SK-N-SH treated with all-trans-retinoic acid at 6 μM for 48 hours (cell line): ENCODE results near the gene SBNO1.

Experiments
- ARNTL ChIP-seq: fragments of 450-650 bp; formaldehyde crosslinking; IDR thresholded peaks from 2 replicates; pipeline ENCODE4 v1.5.0; 2020; ENCODE audit warnings: low read depth, mild to moderate bottlenecking, moderate library complexity, borderline replicate concordance
- BACH2 ChIP-seq: fragments of 250-450 bp; sonication (Bioruptor Pico); IDR thresholded peaks from 2 replicates; pipeline ENCODE4 v1.9.0; 2021; ENCODE audit warnings: mild to moderate bottlenecking, borderline replicate concordance
- RARB ChIP-seq: fragments of 250-450 bp; sonication (Bioruptor Pico); IDR thresholded peaks from 2 replicates; pipeline ENCODE4 v1.8.0; 2021; ENCODE audit warnings: mild to moderate bottlenecking, moderate library complexity
- SNAI2 ChIP-seq: fragments of 250-450 bp; sonication (Bioruptor Pico); IDR thresholded peaks from 2 replicates; pipeline ENCODE4 v1.5.0; 2020; ENCODE audit warnings: mild to moderate bottlenecking, moderate library complexity
- TOX ChIP-seq: fragments of 250-450 bp; sonication (Bioruptor Pico); IDR thresholded peaks from 2 replicates; pipeline ENCODE4 v1.8.0; 2021; ENCODE audit warnings: mild to moderate bottlenecking, moderate library complexity, borderline replicate concordance
- ZFP3 ChIP-seq: fragments of 250-450 bp; sonication (Bioruptor Pico); IDR thresholded peaks from 2 replicates; pipeline ENCODE4 v1.5.0; 2020; ENCODE audit warnings: mild to moderate bottlenecking, moderate library complexity
- ZFP30 ChIP-seq: fragments of 450-650 bp; formaldehyde crosslinking; IDR thresholded peaks from 2 replicates; pipeline ENCODE4 v1.5.0; 2022; ENCODE audit warnings: mild to moderate bottlenecking, moderate library complexity
- ZNF70 ChIP-seq: fragments of 450-650 bp; formaldehyde crosslinking; IDR thresholded peaks from 2 replicates; pipeline ENCODE4 v1.5.0; 2020; ENCODE audit warnings: mild to moderate bottlenecking, moderate library complexity
- ZNF8 ChIP-seq: fragments of 450-650 bp; formaldehyde crosslinking; IDR thresholded peaks from 2 replicates; pipeline ENCODE4 v1.5.0; 2020; ENCODE audit warnings: mild to moderate bottlenecking, moderate library complexity
- TF ChIP-seq, protein P1 (sequence below): fragments of 250-450 bp; sonication (Bioruptor Pico); IDR thresholded peaks from 2 replicates; pipeline ENCODE4 v1.8.0; 2020; ENCODE audit warnings: mild to moderate bottlenecking, moderate library complexity, borderline replicate concordance

DNA sequence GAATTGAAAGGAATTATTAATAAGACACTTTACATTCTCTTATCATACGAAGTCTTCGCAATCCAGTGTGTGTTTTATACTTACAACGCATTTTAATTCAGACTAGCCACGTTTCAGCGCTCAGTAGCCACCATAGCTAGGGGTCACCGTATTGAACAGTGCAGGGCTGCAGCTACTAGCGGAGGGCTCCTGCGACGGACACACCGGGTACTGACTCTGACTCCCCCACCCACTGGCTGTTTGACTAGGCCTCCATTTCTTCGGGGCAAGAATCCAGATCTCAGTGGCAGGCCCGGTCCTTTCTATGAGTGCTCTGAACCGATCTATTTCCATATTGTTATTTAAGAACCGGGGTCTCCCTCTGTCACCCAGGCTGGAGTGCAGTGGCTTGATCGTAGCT is 91.5 kb downstream of the SBNO1 start:
- no peak for TF ChIP-seq ZFP30
- no peak for TF ChIP-seq ZNF8 (CRISPR knock-in tag)
- no peak for TF ChIP-seq SNAI2 (CRISPR knock-in tag)
- TF ChIP-seq, protein P1, sequence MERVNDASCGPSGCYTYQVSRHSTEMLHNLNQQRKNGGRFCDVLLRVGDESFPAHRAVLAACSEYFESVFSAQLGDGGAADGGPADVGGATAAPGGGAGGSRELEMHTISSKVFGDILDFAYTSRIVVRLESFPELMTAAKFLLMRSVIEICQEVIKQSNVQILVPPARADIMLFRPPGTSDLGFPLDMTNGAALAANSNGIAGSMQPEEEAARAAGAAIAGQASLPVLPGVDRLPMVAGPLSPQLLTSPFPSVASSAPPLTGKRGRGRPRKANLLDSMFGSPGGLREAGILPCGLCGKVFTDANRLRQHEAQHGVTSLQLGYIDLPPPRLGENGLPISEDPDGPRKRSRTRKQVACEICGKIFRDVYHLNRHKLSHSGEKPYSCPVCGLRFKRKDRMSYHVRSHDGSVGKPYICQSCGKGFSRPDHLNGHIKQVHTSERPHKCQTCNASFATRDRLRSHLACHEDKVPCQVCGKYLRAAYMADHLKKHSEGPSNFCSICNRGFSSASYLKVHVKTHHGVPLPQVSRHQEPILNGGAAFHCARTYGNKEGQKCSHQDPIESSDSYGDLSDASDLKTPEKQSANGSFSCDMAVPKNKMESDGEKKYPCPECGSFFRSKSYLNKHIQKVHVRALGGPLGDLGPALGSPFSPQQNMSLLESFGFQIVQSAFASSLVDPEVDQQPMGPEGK (CRISPR knock-in tag): no peak
- no peak for TF ChIP-seq TOX (CRISPR knock-in tag)
- TF ChIP-seq RARB (CRISPR knock-in tag): no peak
- no peak for TF ChIP-seq ZNF70 (CRISPR knock-in tag)
- TF ChIP-seq ZFP3 (CRISPR knock-in tag): no peak
- no peak for TF ChIP-seq ARNTL (CRISPR knock-in tag)
- TF ChIP-seq BACH2 (CRISPR knock-in tag): no peak
